H1 (cell line): Measurements from ENCODE around the gene IL17RE. TPM values are rescaled to one million over a fixed set of nuclear protein-coding genes. Genes with fewer than 3 reads are reported as not detected.

ENCODE experiments used
- BRCA1 ChIP-seq: IDR thresholded peaks from 2 replicates; pipeline ENCODE4 v1.6.1; 2012; ENCODE audit warnings: low read depth, low read length, improper control_type of control experiment
- CTCF ChIP-seq, 3 experiments: IDR thresholded peaks; 1 replicate in 2 of 3; 2 replicates in 1 of 3; pipeline versions ENCODE4 v1.5.1 to v1.6.1; 2011; ENCODE audit warnings: low read length in 3 of 3, mild to moderate bottlenecking in 3 of 3, inconsistent platforms in 2 of 3, low read depth in 1 of 3, moderate library complexity in 1 of 3; ENCODE audit not compliant: insufficient read depth in 1 of 3; ENCODE audit errors: control extremely low read depth in 1 of 3
- PHF8 ChIP-seq: fragments of 200-600 bp; sonication (generic); conservative IDR thresholded peaks from 2 replicates; pipeline ENCODE4 v1.7.1; 2012; ENCODE audit warnings: low read depth, mild to moderate bottlenecking, inconsistent platforms, low read length, moderate library complexity
- SP4 ChIP-seq: IDR thresholded peaks from 2 replicates; pipeline ENCODE4 v1.6.1; 2012; ENCODE audit warnings: low read length, inconsistent platforms
- polyA plus RNA-seq, 7 experiments: library from polyadenylated mRNA; depleted of rRNA in 3 of 7; stranded (reverse) in 5 of 7; unstranded in 2 of 7; fragments of >200 nt in 5 of 7; fragments of 200-250 nt in 2 of 7; gene quantifications; 1 replicate in 5 of 7; 2 replicates in 1 of 7; 4 replicates in 1 of 7; pipeline versions ENCODE4 v1.2.1 to v1.2.3, GENCODE V29; 2011 to 2013; ENCODE audit warnings: missing spikeins in 2 of 7, mixed read lengths in 2 of 7
- total RNA-seq: library from RNA; stranded (reverse); fragmentation: NEBNext Ultra II Directional; extraction: Animal tissue kit (Norgen Biotek cat#: 25700); gene quantifications from 2 replicates; pipeline ENCODE4 v1.2.1, GENCODE V29; 2021

The IL17RE gene
- total and polyA plus RNA-seq, 2 of the 8 experiments (the other 6 are each of a cell fraction or from before 2014, with no cell fraction given) = 3.4 to 4.9 TPM

- TF ChIP-seq CTCF (IDR thresholded peaks at IDR 0.05; ENCODE audit: control extremely low read depth in 1 of 3, insufficient read depth in 1 of 3, low read depth in 1 of 3, low read length in 3 of 3) (peak; percentile 26 to 55 (median 28)), PHF8 (0 out of 2 replicates have a peak, but pooled peaks have one; percentile 35), BRCA1 (no peak), SP4 (no peak)
These were observed 40.1 kb upstream of the IL17RE start (continued) for GRCh38 chr3:9862391-9863057.
